OCI-LY7 (cell line): ENCODE measurements around the gene RNU6-9.

Experiments used
- CTCF ChIP-seq: fragments of 200-600 bp; sonication (generic); conservative IDR thresholded peaks from 2 replicates; pipeline ENCODE4 v1.5.1; 2014; ENCODE audit warnings: mild to moderate bottlenecking, antibody characterized with exemption, low read length, moderate library complexity, mixed read lengths
- EZH2phosphoT487 ChIP-seq: fragments of 200-600 bp; sonication (generic); IDR thresholded peaks from 2 replicates; pipeline ENCODE4 v1.6.1; 2018; ENCODE audit warnings: low read depth, borderline replicate concordance, mild to moderate bottlenecking, mixed run types, antibody characterized with exemption, low read length, moderate library complexity, mixed read lengths

DNA sequence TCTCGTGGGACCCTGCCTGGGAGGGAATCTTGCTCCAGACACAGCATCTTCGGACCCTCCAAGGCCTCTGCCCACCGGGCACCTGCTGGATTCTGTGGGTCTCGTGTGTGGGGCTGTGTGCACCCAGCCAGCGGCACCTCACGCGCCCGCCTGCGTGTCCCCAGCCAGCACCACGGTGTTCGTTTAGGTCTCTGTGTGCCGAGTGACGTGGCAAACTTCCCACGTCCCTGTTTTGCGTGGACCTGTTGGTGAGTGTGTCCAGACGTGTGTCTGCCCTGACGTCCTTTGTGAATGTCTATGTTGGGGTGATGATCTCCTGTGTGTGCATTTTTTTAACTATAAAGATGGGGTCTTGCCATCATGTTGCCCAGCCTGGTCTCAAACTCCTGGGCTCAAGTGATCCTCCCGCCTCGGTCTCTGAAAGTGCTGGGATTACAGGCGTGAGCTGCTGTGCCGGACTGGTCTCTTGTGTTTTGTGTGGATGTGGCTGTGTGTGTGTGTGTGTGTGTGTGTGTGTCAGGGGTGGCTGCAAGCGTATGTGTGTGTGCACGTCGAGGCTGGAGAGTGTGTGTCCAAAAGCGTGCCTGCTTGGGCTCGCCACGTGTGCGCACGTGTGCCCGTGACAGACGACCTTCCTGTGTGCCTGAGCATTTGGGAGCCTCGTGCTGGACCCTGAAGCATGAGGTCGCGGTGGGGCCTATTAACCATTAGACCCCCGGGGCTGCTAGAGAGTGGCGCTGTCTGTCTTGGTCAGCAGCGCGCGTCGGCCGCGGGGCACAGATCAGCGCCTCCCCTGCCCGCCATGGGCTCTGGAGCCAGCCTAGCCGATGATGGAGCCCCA, 48.2 kb downstream of the RNU6-9 start:
- TF ChIP-seq CTCF (no peak), EZH2phosphoT487 (no peak)
